Panc1 (cell line): ENCODE results near the gene METTL6. TPM values are rescaled to one million over a fixed set of nuclear protein-coding genes. Genes with fewer than 3 reads are reported as not detected.
"Not testable (repeated sequence)": the region's sequence is repeated elsewhere in the genome, so short reads cannot be mapped to it uniquely, and the experiment has no call there.

Experiments
- ATAC-seq: fragments of 200-7000 bp; cut with Tn5 transposase; 2 replicates; pipeline ENCODE4 v1.9.1; 2020; ENCODE audit warnings: mild to moderate bottlenecking, moderate library complexity
- BruUV-seq: library from RNA; stranded (reverse); fragments of 400-500 nt; replicated peaks from 2 replicates; lab custom pipeline; 2021; lab: Mats Ljungman, UMichigan
- CTCF ChIA-PET: fragments of 300-600 bp; sonication (Branson Sonifier 250); formaldehyde crosslinking; loops from one replicate; lab custom pipeline; 2022; ENCODE audit warnings: antibody characterized with exemption; lab: Charles Lee
- POLR2A ChIA-PET: fragments of 300-600 bp; sonication (Branson Sonifier 250); formaldehyde crosslinking; loops from one replicate; lab custom pipeline; 2022; ENCODE audit warnings: antibody characterized with exemption; lab: Charles Lee
- DNase-seq: peaks from one replicate; pipeline ENCODE4 v3.0.0-alpha.2; 2010; ENCODE audit warnings: low read depth, low spot score
- H3K27ac ChIP-seq: 2 replicates; pipeline ENCODE4 v1.5.1; 2011; ENCODE audit warnings: mild to moderate bottlenecking, low read length, inconsistent platforms
- H3K27me3 ChIP-seq: fragments of 200-500 bp; sonication (Bioruptor generic); 2 replicates; pipeline ENCODE4 v1.6.0; 2014; ENCODE audit warnings: low read length, inconsistent platforms; ENCODE audit not compliant: control insufficient read depth, insufficient read depth
- H3K36me3 ChIP-seq: fragments of 200-500 bp; sonication (Bioruptor generic); 2 replicates; pipeline ENCODE4 v1.5.1; 2014; ENCODE audit warnings: inconsistent platforms, mild to moderate bottlenecking, low read length, moderate library complexity; ENCODE audit not compliant: control insufficient read depth, insufficient read depth
- H3K4me1 ChIP-seq: 2 replicates; pipeline ENCODE4 v1.5.1; 2011; ENCODE audit warnings: inconsistent platforms, mild to moderate bottlenecking, low read length, moderate library complexity; ENCODE audit not compliant: control insufficient read depth, insufficient read depth
- H3K4me3 ChIP-seq, 2 experiments: 2 replicates each; pipeline ENCODE4 v1.5.1; 2011 to 2012; ENCODE audit warnings: low read depth in 2 of 2, low read length in 2 of 2, mild to moderate bottlenecking in 2 of 2, inconsistent platforms in 1 of 2, moderate library complexity in 1 of 2
- H3K9me3 ChIP-seq: fragments of 200-500 bp; sonication (Bioruptor generic); 2 replicates; pipeline ENCODE4 v1.5.1; 2014; ENCODE audit warnings: low read depth, mild to moderate bottlenecking, inconsistent platforms, low read length, moderate library complexity; ENCODE audit not compliant: control insufficient read depth, insufficient read depth
- POLR2AphosphoS5 ChIP-seq: IDR thresholded peaks from 2 replicates; pipeline ENCODE4 v1.6.1; 2012; ENCODE audit warnings: mild to moderate bottlenecking, low read depth, low read length, moderate library complexity
- SIN3A ChIP-seq: IDR thresholded peaks from 2 replicates; pipeline ENCODE4 v1.6.1; 2012; ENCODE audit warnings: low read depth, mild to moderate bottlenecking, low read length, moderate library complexity, borderline replicate concordance; ENCODE audit not compliant: insufficient read depth
- TCF7L2 ChIP-seq: IDR thresholded peaks from 2 replicates; pipeline ENCODE4 v1.6.1; 2011; ENCODE audit warnings: mild to moderate bottlenecking, low read depth, low read length, inconsistent platforms
- in situ Hi-C: cut with HindIII; loops from 2 replicates; pipeline ENCODE4 v1.10.0; 2016; ENCODE audit warnings: low sequenced_read_pairs, low pct_unique_long_range_greater_than_20kb
- intact Hi-C: fragments of 100-400 bp; cut with micrococcal nuclease; formaldehyde crosslinking; loops from one replicate; pipeline ENCODE4 v1.10.0; 2022; ENCODE audit not compliant: unreplicated experiment
- total RNA-seq: library from RNA; stranded (reverse); gene quantifications from one replicate; pipeline ENCODE4 v1.2.1, GENCODE V29; 2021; ENCODE audit not compliant: unreplicated experiment
- TF ChIP-seq, protein P1 (sequence below), 2 experiments: IDR thresholded peaks; 2 replicates each; pipeline ENCODE4 v1.6.1; 2011 to 2012; ENCODE audit warnings: low read depth in 2 of 2, control low read depth in 1 of 2, low read length in 1 of 2, mild to moderate bottlenecking in 1 of 2, moderate library complexity in 1 of 2; ENCODE audit not compliant: insufficient read depth in 1 of 2
- TF ChIP-seq, protein P2 (sequence below): fragments of 450-650 bp; IDR thresholded peaks from 2 replicates; pipeline ENCODE4 v1.5.1; 2017; ENCODE audit warnings: mild to moderate bottlenecking

METTL6 gene
- total RNA-seq, 1 experiment from 2014 or later: 16.5 TPM

DNA sequence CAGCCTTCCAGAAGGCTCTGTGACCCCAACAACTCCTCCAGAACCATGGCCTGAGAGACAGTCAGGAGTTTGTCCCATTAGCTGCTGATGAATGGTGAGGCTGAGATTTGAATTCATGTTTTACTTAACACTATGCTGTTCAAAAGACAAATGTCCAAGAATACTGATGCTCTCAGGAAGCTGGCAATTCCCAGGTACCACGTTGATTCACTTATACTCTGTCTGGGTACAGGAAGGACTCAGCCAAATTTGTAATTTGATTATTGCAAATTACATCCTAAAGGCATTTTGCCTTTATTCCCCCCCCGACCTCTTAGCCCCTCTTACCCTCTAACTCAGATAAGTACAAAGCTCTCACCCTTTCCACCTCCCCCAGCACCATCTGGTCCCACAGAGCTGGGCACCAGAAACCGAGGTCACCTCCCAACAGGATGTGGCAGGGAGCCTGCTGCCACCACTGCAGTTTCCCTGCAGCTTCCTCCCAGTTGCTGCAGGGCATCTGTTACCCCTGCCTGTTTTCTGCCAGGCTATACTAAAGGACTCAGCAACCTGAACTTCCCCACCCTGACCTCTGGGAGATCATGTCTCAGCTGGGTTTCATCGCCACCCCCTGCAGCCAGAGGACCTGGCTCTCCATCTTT lies 33.7 kb upstream of the METTL6 start:
- POLR2A ChIA-PET: no interaction called here
- DNase-seq: no peak
- intact Hi-C loops: no loop called here
- H3K27me3 ChIP-seq: no peaks in the 10 kb centered on the region
- BruUV-seq: no TSS peak
- no peak for TF ChIP-seq POLR2AphosphoS5
- no peak for TF ChIP-seq TCF7L2
- TF ChIP-seq, protein P1, sequence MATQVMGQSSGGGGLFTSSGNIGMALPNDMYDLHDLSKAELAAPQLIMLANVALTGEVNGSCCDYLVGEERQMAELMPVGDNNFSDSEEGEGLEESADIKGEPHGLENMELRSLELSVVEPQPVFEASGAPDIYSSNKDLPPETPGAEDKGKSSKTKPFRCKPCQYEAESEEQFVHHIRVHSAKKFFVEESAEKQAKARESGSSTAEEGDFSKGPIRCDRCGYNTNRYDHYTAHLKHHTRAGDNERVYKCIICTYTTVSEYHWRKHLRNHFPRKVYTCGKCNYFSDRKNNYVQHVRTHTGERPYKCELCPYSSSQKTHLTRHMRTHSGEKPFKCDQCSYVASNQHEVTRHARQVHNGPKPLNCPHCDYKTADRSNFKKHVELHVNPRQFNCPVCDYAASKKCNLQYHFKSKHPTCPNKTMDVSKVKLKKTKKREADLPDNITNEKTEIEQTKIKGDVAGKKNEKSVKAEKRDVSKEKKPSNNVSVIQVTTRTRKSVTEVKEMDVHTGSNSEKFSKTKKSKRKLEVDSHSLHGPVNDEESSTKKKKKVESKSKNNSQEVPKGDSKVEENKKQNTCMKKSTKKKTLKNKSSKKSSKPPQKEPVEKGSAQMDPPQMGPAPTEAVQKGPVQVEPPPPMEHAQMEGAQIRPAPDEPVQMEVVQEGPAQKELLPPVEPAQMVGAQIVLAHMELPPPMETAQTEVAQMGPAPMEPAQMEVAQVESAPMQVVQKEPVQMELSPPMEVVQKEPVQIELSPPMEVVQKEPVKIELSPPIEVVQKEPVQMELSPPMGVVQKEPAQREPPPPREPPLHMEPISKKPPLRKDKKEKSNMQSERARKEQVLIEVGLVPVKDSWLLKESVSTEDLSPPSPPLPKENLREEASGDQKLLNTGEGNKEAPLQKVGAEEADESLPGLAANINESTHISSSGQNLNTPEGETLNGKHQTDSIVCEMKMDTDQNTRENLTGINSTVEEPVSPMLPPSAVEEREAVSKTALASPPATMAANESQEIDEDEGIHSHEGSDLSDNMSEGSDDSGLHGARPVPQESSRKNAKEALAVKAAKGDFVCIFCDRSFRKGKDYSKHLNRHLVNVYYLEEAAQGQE (IDR thresholded peaks at IDR 0.05; ENCODE audit: insufficient read depth in 1 of 2, low read depth in 2 of 2, low read length in 1 of 2): no peak
- TF ChIP-seq, protein P2, sequence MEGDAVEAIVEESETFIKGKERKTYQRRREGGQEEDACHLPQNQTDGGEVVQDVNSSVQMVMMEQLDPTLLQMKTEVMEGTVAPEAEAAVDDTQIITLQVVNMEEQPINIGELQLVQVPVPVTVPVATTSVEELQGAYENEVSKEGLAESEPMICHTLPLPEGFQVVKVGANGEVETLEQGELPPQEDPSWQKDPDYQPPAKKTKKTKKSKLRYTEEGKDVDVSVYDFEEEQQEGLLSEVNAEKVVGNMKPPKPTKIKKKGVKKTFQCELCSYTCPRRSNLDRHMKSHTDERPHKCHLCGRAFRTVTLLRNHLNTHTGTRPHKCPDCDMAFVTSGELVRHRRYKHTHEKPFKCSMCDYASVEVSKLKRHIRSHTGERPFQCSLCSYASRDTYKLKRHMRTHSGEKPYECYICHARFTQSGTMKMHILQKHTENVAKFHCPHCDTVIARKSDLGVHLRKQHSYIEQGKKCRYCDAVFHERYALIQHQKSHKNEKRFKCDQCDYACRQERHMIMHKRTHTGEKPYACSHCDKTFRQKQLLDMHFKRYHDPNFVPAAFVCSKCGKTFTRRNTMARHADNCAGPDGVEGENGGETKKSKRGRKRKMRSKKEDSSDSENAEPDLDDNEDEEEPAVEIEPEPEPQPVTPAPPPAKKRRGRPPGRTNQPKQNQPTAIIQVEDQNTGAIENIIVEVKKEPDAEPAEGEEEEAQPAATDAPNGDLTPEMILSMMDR: no peak
- no peak for TF ChIP-seq SIN3A
- no peaks in the 10 kb centered on the region for H3K4me1 ChIP-seq
- H3K4me3 ChIP-seq: no peak overlapping the region
- in situ Hi-C loops: no loop called here
- no peak for ATAC-seq
- CTCF ChIA-PET: no interaction called here
- H3K36me3 ChIP-seq: no peaks in the 10 kb centered on the region
- no peaks in the 10 kb centered on the region for H3K9me3 ChIP-seq
- no peak overlapping the region for H3K27ac ChIP-seq

DNA sequence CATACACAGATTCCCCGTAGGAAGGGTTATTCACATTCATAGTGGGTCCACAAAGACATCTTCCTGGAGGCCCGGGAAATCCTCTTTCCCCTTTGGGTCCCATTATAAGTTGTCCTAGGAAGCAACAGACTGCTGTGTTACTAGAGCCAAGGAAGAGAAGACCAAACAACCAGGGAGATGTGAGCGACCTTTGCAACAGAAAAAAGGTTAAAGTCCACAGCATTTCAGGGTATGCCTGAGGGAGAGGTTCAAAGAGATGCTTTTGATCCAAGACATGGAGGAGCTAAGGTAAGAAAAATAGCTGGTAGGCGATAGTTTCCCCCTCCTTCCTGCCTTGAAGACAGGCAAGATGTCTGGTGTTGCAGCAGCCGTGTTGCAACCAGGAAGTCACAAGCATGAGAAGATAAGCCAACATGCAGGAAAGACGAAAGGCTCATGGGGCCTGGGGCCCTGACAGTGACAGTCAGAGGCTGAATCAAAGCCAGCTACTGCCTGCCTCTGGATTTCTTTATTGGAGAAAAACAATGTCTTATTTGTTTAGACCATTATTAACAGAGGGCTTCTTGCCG lies 31.0 kb upstream of the METTL6 start:
- TF ChIP-seq, protein P2: no peak
- TF ChIP-seq, protein P1 (IDR thresholded peaks at IDR 0.05; ENCODE audit: insufficient read depth in 1 of 2, low read depth in 2 of 2, low read length in 1 of 2): no peak
- TF ChIP-seq TCF7L2 (no peak), POLR2AphosphoS5 (no peak), SIN3A (no peak)

DNA sequence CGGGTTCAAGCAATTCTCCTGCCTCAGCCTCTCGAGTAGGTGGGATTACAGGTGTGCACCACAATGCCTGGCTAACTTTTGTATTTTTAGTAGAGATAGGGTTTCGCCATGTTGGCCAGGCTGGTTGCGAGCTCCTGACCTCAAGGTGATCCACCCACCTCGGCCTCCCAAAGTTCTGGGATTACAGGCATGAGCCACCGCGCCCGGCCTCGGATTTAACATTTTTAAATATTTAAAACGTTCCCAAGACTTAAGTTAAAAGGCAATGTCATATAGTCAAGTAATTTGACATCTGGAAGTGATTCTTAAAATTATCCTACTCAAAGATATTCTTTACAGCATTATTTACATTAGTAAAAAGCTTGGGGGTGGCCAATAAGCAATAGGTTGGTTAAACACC lies 29.6 kb upstream of the METTL6 start:
- H3K27me3 ChIP-seq, H3K36me3 ChIP-seq, intact Hi-C loops, ATAC-seq, H3K27ac ChIP-seq, in situ Hi-C loops, DNase-seq, H3K4me1 ChIP-seq, POLR2A ChIA-PET, H3K4me3 ChIP-seq, H3K9me3 ChIP-seq, BruUV-seq: not testable (repeated sequence)
- CTCF ChIA-PET: interaction anchor here (0.6 kb wide), 1 partner anchor 296 kb away, joined by 3 read pairs; no protein-coding TSS in a partner anchor

More for the DNA sequence above, 31.0 kb upstream of the METTL6 start:
- ATAC-seq: no peak
- H3K36me3 ChIP-seq: no peaks in the 10 kb centered on the region
- no peaks in the 10 kb centered on the region for H3K9me3 ChIP-seq
- ChIA-PET CTCF (no interaction called here), POLR2A (no interaction called here)
- no TSS peak for BruUV-seq
- H3K4me3 ChIP-seq: no peak overlapping the region
- intact Hi-C loops (no loop called here), in situ Hi-C loops (no loop called here)
- no peaks in the 10 kb centered on the region for H3K27me3 ChIP-seq
- no peak overlapping the region for H3K27ac ChIP-seq
- no peaks in the 10 kb centered on the region for H3K4me1 ChIP-seq
- no peak for DNase-seq
